ENCODE measurements around the gene TNFRSF11A. TPM values are rescaled to one million over a fixed set of nuclear protein-coding genes. Genes with fewer than 3 reads are reported as not detected.

TNFRSF11A gene
- total RNA-seq, 1 donor from 2014 or later = 23.1 TPM

GRCh38 chr18:62381373-62381772 lies 56.3 kb downstream of the TNFRSF11A start:
- DNase-seq (ENCODE audit: low read depth in 2 of 2) = no peak

- DNase-seq (ENCODE audit: low read depth in 2 of 2) = no peak
Measured at GRCh38 chr18:62384068-62384467, 59.0 kb downstream of the TNFRSF11A start.

GRCh38 chr18:62384610-62385097 lies 59.5 kb downstream of the TNFRSF11A start:
- DNase-seq (ENCODE audit: low read depth in 2 of 2) = peak in 1 of 2 donors; percentile 10

GRCh38 chr18:62386091-62386490 lies 61.0 kb downstream of the TNFRSF11A start:
- no peak for DNase-seq (ENCODE audit: low read depth in 2 of 2)

- peak; percentile 33 to 58 for DNase-seq (ENCODE audit: low read depth in 2 of 2)
Measured at GRCh38 chr18:62386601-62387000, 61.5 kb downstream of the TNFRSF11A start.

GRCh38 chr18:62387257-62387656 lies 62.1 kb downstream of the TNFRSF11A start:
- DNase-seq (ENCODE audit: low read depth in 2 of 2) = no peak

GRCh38 chr18:62388855-62389760 lies 64.0 kb downstream of the TNFRSF11A start:
- DNase-seq (ENCODE audit: low read depth in 2 of 2) = no peak

GRCh38 chr18:62389761-62390481 lies 64.8 kb downstream of the TNFRSF11A start:
- no peak for DNase-seq (ENCODE audit: low read depth in 2 of 2)

GRCh38 chr18:62394006-62394763 lies 69.1 kb downstream of the TNFRSF11A start:
- no peak for DNase-seq (ENCODE audit: low read depth in 2 of 2)

GRCh38 chr18:62396381-62396780 lies 71.3 kb downstream of the TNFRSF11A start:
- DNase-seq (ENCODE audit: low read depth in 2 of 2) = no peak

- no peak for DNase-seq (ENCODE audit: low read depth in 2 of 2)
Measured at GRCh38 chr18:62396967-62397366, 71.9 kb downstream of the TNFRSF11A start.

- DNase-seq (ENCODE audit: low read depth in 2 of 2) = no peak
Measured at GRCh38 chr18:62398291-62398690, 73.2 kb downstream of the TNFRSF11A start.

GRCh38 chr18:62399276-62399675 lies 74.2 kb downstream of the TNFRSF11A start:
- DNase-seq (ENCODE audit: low read depth in 2 of 2) = no peak

GRCh38 chr18:62399781-62400308 lies 74.7 kb downstream of the TNFRSF11A start:
- peak in 1 of 2 donors; percentile 64 for DNase-seq (ENCODE audit: low read depth in 2 of 2)

- no peak for DNase-seq (ENCODE audit: low read depth in 2 of 2)
Measured at GRCh38 chr18:62400916-62401315, 75.8 kb downstream of the TNFRSF11A start.

- DNase-seq (ENCODE audit: low read depth in 2 of 2) = no peak
Measured at GRCh38 chr18:62402342-62402948, 77.3 kb downstream of the TNFRSF11A start.

- DNase-seq (ENCODE audit: low read depth in 2 of 2) = no peak
Measured at GRCh38 chr18:62403120-62403519, 78.0 kb downstream of the TNFRSF11A start.

- no peak for DNase-seq (ENCODE audit: low read depth in 2 of 2)
Measured at GRCh38 chr18:62404881-62405280, 79.8 kb downstream of the TNFRSF11A start.

- DNase-seq (ENCODE audit: low read depth in 2 of 2) = no peak
Measured at GRCh38 chr18:62407660-62408059, 82.5 kb downstream of the TNFRSF11A start.

GRCh38 chr18:62409821-62410220 lies 84.7 kb downstream of the TNFRSF11A start:
- no peak for DNase-seq (ENCODE audit: low read depth in 2 of 2)

Data from dermis microvascular lymphatic vessel endothelial cell (primary cell).